Mammary epithelial cell (primary cell): ENCODE results near the gene UNC5CL.

Source experiments
- EZH2 ChIP-seq: IDR thresholded peaks from 2 replicates; pipeline ENCODE4 v1.6.1; 2012; ENCODE audit warnings: low read length, inconsistent platforms, borderline replicate concordance
- TF ChIP-seq, protein P1 (sequence below), 2 donors: IDR thresholded peaks in 1 of 2; conservative IDR thresholded peaks in 1 of 2; 2 replicates each; pipeline ENCODE4 v1.5.1; 2011 to 2012; ENCODE audit warnings: inconsistent platforms in 2 of 2, low read length in 2 of 2, mild to moderate bottlenecking in 2 of 2, control low read depth in 1 of 2, low read depth in 1 of 2; ENCODE audit not compliant: insufficient read depth in 1 of 2; ENCODE audit errors: extremely low read depth in 1 of 2

GRCh38 chr6:41058783-41059181 lies 19.8 kb upstream of the UNC5CL start:
- TF ChIP-seq, protein P1, sequence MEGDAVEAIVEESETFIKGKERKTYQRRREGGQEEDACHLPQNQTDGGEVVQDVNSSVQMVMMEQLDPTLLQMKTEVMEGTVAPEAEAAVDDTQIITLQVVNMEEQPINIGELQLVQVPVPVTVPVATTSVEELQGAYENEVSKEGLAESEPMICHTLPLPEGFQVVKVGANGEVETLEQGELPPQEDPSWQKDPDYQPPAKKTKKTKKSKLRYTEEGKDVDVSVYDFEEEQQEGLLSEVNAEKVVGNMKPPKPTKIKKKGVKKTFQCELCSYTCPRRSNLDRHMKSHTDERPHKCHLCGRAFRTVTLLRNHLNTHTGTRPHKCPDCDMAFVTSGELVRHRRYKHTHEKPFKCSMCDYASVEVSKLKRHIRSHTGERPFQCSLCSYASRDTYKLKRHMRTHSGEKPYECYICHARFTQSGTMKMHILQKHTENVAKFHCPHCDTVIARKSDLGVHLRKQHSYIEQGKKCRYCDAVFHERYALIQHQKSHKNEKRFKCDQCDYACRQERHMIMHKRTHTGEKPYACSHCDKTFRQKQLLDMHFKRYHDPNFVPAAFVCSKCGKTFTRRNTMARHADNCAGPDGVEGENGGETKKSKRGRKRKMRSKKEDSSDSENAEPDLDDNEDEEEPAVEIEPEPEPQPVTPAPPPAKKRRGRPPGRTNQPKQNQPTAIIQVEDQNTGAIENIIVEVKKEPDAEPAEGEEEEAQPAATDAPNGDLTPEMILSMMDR (conservative IDR thresholded peaks at IDR 0.05 in 1 of 2, IDR thresholded peaks at IDR 0.05 in 1 of 2; ENCODE audit: extremely low read depth in 1 of 2, insufficient read depth in 1 of 2, low read depth in 1 of 2, low read length in 2 of 2), result no peak
- TF ChIP-seq EZH2, result no peak
